22Rv1 (cell line): ENCODE results near the gene SUPT20H.

ENCODE experiments used
- ZFX ChIP-seq: fragments of 450-650 bp; IDR thresholded peaks from 2 replicates; pipeline ENCODE4 v1.6.1; 2017; ENCODE audit warnings: antibody characterized with exemption, borderline replicate concordance
- TF ChIP-seq, protein P1 (sequence below): fragments of 450-650 bp; IDR thresholded peaks from 2 replicates; pipeline ENCODE4 v1.5.1; 2017; ENCODE audit warnings: mild to moderate bottlenecking

DNA sequence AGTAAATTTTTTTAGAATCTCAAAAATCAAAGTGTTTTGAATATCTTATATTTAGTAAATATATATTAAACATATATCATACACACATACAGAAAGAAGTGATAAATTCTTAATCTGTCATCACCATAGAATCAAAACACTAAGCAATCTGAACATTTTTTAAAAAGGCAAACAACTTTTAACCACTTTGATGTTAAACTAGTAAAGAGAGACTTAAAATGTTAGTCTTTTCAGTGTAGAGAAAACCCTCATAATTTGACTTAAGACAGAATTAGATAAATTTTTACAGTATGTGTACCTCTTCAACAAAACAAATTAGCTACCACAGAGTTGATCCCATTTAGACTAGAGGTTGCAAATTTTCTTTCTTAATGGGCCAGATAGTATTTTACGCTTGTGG, 13.4 kb downstream of the SUPT20H start:
- TF ChIP-seq, protein P1, sequence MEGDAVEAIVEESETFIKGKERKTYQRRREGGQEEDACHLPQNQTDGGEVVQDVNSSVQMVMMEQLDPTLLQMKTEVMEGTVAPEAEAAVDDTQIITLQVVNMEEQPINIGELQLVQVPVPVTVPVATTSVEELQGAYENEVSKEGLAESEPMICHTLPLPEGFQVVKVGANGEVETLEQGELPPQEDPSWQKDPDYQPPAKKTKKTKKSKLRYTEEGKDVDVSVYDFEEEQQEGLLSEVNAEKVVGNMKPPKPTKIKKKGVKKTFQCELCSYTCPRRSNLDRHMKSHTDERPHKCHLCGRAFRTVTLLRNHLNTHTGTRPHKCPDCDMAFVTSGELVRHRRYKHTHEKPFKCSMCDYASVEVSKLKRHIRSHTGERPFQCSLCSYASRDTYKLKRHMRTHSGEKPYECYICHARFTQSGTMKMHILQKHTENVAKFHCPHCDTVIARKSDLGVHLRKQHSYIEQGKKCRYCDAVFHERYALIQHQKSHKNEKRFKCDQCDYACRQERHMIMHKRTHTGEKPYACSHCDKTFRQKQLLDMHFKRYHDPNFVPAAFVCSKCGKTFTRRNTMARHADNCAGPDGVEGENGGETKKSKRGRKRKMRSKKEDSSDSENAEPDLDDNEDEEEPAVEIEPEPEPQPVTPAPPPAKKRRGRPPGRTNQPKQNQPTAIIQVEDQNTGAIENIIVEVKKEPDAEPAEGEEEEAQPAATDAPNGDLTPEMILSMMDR: no peak
- no peak for TF ChIP-seq ZFX
